K562 (cell line): ENCODE results near the gene DYRK1A. TPM values are rescaled to one million over a fixed set of nuclear protein-coding genes. Genes with fewer than 3 reads are reported as not detected.

ENCODE experiments used
- E2F8 ChIP-seq: fragments of 450-650 bp; IDR thresholded peaks from 2 replicates; pipeline ENCODE4 v1.7.1; 2018; ENCODE audit warnings: mild to moderate bottlenecking, low read depth; ENCODE audit not compliant: partially characterized antibody
- GTF2A2 ChIP-seq: IDR thresholded peaks from 2 replicates; pipeline ENCODE4 v1.6.1; 2016; ENCODE audit warnings: mild to moderate bottlenecking, missing genetic modification characterization, missing compliant biosample characterization
- HMG20B ChIP-seq: fragments of 250-450 bp; sonication (Bioruptor Pico); IDR thresholded peaks from 2 replicates; pipeline ENCODE4 v1.5.0; 2021; ENCODE audit warnings: mild to moderate bottlenecking
- ILK ChIP-seq: fragments of 450-650 bp; IDR thresholded peaks from 2 replicates; pipeline ENCODE4 v1.6.1; 2016; ENCODE audit warnings: missing genetic modification characterization, low read depth, mild to moderate bottlenecking, missing compliant biosample characterization, moderate library complexity, borderline replicate concordance
- JUN ChIP-seq, 2 experiments: sonication (generic) in 1 of 2; formaldehyde crosslinking in 1 of 2; IDR thresholded peaks; 2 replicates each; pipeline versions ENCODE4 v1.6.1 to v1.8.0; 2012 to 2022; ENCODE audit warnings: borderline replicate concordance in 2 of 2, mild to moderate bottlenecking in 2 of 2, improper control_type of control experiment in 1 of 2, low read depth in 1 of 2, low read length in 1 of 2, missing genetic modification reagents in 1 of 2
- MAFG ChIP-seq: fragments of 450-650 bp; conservative IDR thresholded peaks from 2 replicates; pipeline ENCODE4 v1.6.1; 2016; ENCODE audit warnings: missing genetic modification characterization, missing compliant biosample characterization
- MTA1 ChIP-seq: fragments of 450-650 bp; IDR thresholded peaks from 2 replicates; pipeline ENCODE4 v1.6.1; 2017; ENCODE audit warnings: borderline replicate concordance
- PRPF4 ChIP-seq: fragments of 200-400 bp; formaldehyde crosslinking; IDR thresholded peaks from one replicate; pipeline ENCODE4 v1.6.1; 2017; ENCODE audit warnings: low read length, low read depth, mild to moderate bottlenecking; ENCODE audit not compliant: insufficient read depth, poor library complexity, severe bottlenecking
- RAD21 ChIP-seq, 2 experiments: fragments of 250-450 bp in 1 of 2; fragments of 450-650 bp in 1 of 2; sonication (Bioruptor Pico) in 1 of 2; formaldehyde crosslinking in 1 of 2; IDR thresholded peaks in 1 of 2; conservative IDR thresholded peaks in 1 of 2; 2 replicates each; pipeline versions ENCODE4 v1.4.0 to v1.8.0; 2020 to 2022; ENCODE audit warnings: mild to moderate bottlenecking in 2 of 2, moderate library complexity in 1 of 2
- RBM14 ChIP-seq: fragments of 200-400 bp; formaldehyde crosslinking; IDR thresholded peaks from 2 replicates; pipeline ENCODE4 v1.6.1; 2018; ENCODE audit warnings: low read depth, mild to moderate bottlenecking, low read length, moderate library complexity, borderline replicate concordance; ENCODE audit not compliant: insufficient read depth
- TFAP4 ChIP-seq: sonication (generic); formaldehyde crosslinking; IDR thresholded peaks from 2 replicates; pipeline ENCODE4 v1.8.0; 2022; ENCODE audit warnings: missing genetic modification reagents, mild to moderate bottlenecking, moderate library complexity, borderline replicate concordance
- ZEB2 ChIP-seq: fragments of 450-650 bp; IDR thresholded peaks from 2 replicates; pipeline ENCODE4 v1.6.1; 2016
- ZHX1 ChIP-seq: fragments of 150-350 bp; conservative IDR thresholded peaks from 2 replicates; pipeline ENCODE4 v1.6.1; 2014; ENCODE audit warnings: low read length
- ZKSCAN8 ChIP-seq: fragments of 200-800 bp; sonication (Bioruptor generic); IDR thresholded peaks from 2 replicates; pipeline ENCODE4 v1.6.1; 2016; ENCODE audit warnings: missing genetic modification characterization, missing compliant biosample characterization
- ZNF507 ChIP-seq: conservative IDR thresholded peaks from 2 replicates; pipeline ENCODE4 v1.6.1; 2017; ENCODE audit warnings: missing genetic modification characterization, missing compliant biosample characterization
- polyA plus RNA-seq, 8 experiments: library from polyadenylated mRNA; depleted of rRNA in 4 of 8; stranded (reverse) in 5 of 8; unstranded in 3 of 8; fragments of >200 nt; fragmentation: Nextera tagmentation in 2 of 8; fragmentation: Illumina TruSeq in 1 of 8; extraction: Ambion mirVana in 2 of 8; extraction: Trizol in 1 of 8; gene quantifications; 2 replicates each; pipeline versions ENCODE4 v1.2.1 to v1.2.3, GENCODE V29; 2011 to 2014; ENCODE audit warnings: inconsistent platforms in 1 of 8, missing spikeins in 1 of 8
- total RNA-seq, 7 experiments: library from RNA; depleted of rRNA in 6 of 7; stranded (reverse); fragments of >200 nt in 6 of 7; fragmentation: Illumina TruSeq in 2 of 7; extraction: Trizol in 2 of 7; gene quantifications; 2 replicates each; pipeline versions ENCODE4 v1.2.1 to v1.2.3, GENCODE V29; 2011 to 2021; ENCODE audit warnings: low replicate concordance in 1 of 7
- TF ChIP-seq, protein P1 (sequence below), 2 experiments: fragments of 450-650 bp; IDR thresholded peaks; 2 replicates each; pipeline ENCODE4 v1.6.1; 2016
- TF ChIP-seq, protein P2 (sequence below): fragments of 250-450 bp; sonication (Bioruptor Pico); IDR thresholded peaks from 2 replicates; pipeline ENCODE4 v1.8.0; 2021; ENCODE audit warnings: mild to moderate bottlenecking, moderate library complexity

DYRK1A gene
- total and polyA plus RNA-seq, 9 of the 15 experiments (the other 6 are each of a cell fraction or from before 2014, with no cell fraction given): 3.7 to 64.8 (median 42.3) TPM

- TF ChIP-seq RAD21 (CRISPR knock-in tag; conservative IDR thresholded peaks at IDR 0.05 in 1 of 2, IDR thresholded peaks at IDR 0.05 in 1 of 2): 0 out of 4 replicates have a peak, but pooled peaks of 1 of the 2 experiments have one; percentile 23
- TF ChIP-seq, protein P1, sequence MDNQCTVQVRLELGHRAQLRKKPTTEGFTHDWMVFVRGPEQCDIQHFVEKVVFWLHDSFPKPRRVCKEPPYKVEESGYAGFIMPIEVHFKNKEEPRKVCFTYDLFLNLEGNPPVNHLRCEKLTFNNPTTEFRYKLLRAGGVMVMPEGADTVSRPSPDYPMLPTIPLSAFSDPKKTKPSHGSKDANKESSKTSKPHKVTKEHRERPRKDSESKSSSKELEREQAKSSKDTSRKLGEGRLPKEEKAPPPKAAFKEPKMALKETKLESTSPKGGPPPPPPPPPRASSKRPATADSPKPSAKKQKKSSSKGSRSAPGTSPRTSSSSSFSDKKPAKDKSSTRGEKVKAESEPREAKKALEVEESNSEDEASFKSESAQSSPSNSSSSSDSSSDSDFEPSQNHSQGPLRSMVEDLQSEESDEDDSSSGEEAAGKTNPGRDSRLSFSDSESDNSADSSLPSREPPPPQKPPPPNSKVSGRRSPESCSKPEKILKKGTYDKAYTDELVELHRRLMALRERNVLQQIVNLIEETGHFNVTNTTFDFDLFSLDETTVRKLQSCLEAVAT (IDR thresholded peaks at IDR 0.05): peak in 1 of 2 experiments; percentile 19; a peak in 1 of 4 replicates
- TF ChIP-seq ZNF507: no peak
- TF ChIP-seq, protein P2, sequence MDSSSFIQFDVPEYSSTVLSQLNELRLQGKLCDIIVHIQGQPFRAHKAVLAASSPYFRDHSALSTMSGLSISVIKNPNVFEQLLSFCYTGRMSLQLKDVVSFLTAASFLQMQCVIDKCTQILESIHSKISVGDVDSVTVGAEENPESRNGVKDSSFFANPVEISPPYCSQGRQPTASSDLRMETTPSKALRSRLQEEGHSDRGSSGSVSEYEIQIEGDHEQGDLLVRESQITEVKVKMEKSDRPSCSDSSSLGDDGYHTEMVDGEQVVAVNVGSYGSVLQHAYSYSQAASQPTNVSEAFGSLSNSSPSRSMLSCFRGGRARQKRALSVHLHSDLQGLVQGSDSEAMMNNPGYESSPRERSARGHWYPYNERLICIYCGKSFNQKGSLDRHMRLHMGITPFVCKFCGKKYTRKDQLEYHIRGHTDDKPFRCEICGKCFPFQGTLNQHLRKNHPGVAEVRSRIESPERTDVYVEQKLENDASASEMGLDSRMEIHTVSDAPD (CRISPR knock-in tag): no peak
- TF ChIP-seq ZEB2: peak; percentile 65; the same call in 1 of the 2 replicates
- TF ChIP-seq ZHX1: no peak
- TF ChIP-seq ZKSCAN8 (CRISPR knock-in tag): no peak
- TF ChIP-seq ILK: no peak
- TF ChIP-seq TFAP4 (CRISPR knock-in tag): no peak
- TF ChIP-seq HMG20B: no peak
- TF ChIP-seq MTA1: no peak
- TF ChIP-seq GTF2A2 (tag): peak; percentile 79; the same call in 1 of the 2 replicates
- TF ChIP-seq E2F8: peak; percentile 59
- TF ChIP-seq RBM14: no peak
- 0 out of 2 replicates have a peak, but pooled peaks have one; percentile 5 for TF ChIP-seq JUN (IDR thresholded peaks at IDR 0.05; ENCODE audit: borderline replicate concordance, low read depth, low read length)
- no peak for TF ChIP-seq JUN (CRISPR knock-in tag; IDR thresholded peaks at IDR 0.05; ENCODE audit: borderline replicate concordance)
- TF ChIP-seq MAFG (tag): no peak
- TF ChIP-seq PRPF4: no peak
These were observed 17.9 kb upstream of the DYRK1A start (continued) for GRCh38 chr21:37348664-37349063.
